Stomach (tissue), 4 donors: ENCODE results near the gene ITGA3.

ENCODE experiments used
- POLR2A ChIP-seq, 4 donors: fragments of 450-650 bp; IDR thresholded peaks; one replicate each; pipeline ENCODE4 v1.6.1; 2016; ENCODE audit warnings: antibody characterized with exemption in 4 of 4, control low read depth in 2 of 4, mild to moderate bottlenecking in 1 of 4, moderate library complexity in 1 of 4
- TF ChIP-seq, protein P1 (sequence below), 7 experiments: fragments of 450-650 bp in 4 of 7; fragments of 200-600 bp in 3 of 7; sonication (generic) in 3 of 7; IDR thresholded peaks; one replicate each; pipeline ENCODE4 v1.5.1; 2016 to 2019; ENCODE audit warnings: antibody characterized with exemption in 7 of 7, control low read depth in 2 of 7, mild to moderate bottlenecking in 1 of 7

DNA sequence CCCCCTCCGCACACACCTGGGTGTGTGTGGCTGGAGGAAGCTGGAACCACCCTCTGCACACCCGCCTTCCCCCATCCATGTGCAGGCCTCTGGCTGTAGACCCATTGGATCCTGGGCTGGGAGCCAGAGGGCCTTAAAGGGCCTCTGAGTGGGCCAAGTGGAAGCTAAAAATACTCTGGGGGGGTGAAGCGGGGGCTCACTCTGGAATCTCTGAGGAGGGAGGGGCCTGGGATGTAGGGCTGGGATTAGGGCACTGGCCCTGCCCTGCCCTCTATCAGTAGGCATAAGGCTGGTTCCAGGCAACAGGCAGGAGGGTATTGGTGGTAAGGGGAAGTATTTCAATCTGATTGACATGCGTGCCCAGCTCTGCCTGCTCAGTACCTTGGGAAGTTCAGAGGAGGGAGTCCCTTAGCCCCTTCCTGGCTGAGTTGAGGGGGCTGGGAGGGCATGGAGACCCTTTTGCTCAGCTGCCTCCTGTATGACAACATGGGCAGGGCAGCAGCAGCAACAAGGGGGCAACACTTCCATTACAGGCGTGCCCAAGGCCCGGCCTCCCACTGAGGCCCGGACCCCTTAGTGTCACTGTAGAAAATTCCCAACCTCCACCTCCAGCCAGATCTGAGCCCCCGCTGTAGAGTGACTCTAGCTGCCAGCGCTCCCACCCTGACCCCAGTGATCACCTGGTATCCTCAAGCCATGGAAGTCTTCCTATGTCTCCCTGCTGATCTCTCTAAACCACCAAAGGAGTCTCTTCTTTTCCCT is 5.2 kb downstream of the ITGA3 start:
- TF ChIP-seq, protein P1, sequence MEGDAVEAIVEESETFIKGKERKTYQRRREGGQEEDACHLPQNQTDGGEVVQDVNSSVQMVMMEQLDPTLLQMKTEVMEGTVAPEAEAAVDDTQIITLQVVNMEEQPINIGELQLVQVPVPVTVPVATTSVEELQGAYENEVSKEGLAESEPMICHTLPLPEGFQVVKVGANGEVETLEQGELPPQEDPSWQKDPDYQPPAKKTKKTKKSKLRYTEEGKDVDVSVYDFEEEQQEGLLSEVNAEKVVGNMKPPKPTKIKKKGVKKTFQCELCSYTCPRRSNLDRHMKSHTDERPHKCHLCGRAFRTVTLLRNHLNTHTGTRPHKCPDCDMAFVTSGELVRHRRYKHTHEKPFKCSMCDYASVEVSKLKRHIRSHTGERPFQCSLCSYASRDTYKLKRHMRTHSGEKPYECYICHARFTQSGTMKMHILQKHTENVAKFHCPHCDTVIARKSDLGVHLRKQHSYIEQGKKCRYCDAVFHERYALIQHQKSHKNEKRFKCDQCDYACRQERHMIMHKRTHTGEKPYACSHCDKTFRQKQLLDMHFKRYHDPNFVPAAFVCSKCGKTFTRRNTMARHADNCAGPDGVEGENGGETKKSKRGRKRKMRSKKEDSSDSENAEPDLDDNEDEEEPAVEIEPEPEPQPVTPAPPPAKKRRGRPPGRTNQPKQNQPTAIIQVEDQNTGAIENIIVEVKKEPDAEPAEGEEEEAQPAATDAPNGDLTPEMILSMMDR (IDR thresholded peaks at IDR 0.05) = no peak
- no peak for TF ChIP-seq POLR2A (IDR thresholded peaks at IDR 0.05)
